ENCODE results near the gene HPSE2. TPM values are rescaled to one million over a fixed set of nuclear protein-coding genes. Genes with fewer than 3 reads are reported as not detected.

HPSE2 gene
- total RNA-seq, 1 experiment from 2014 or later = not detected

GRCh38 chr10:98694014-98694413 lies 541.6 kb downstream of the HPSE2 start:
- Mint-ChIP-seq H3K36me3 (ENCODE audit: insufficient read depth, unreplicated experiment) (no peaks in the 10 kb centered on the region), H3K27ac (ENCODE audit: unreplicated experiment) (no peak overlapping the region), H3K9me3 (ENCODE audit: unreplicated experiment) (peaks cover 6% of the 10 kb centered on the region), H3K27me3 (ENCODE audit: insufficient read depth, unreplicated experiment) (peaks cover 15% of the 10 kb centered on the region), H3K4me1 (ENCODE audit: low read depth, unreplicated experiment) (no peaks in the 10 kb centered on the region), H3K4me3 (ENCODE audit: unreplicated experiment) (no peak overlapping the region)
- no TSS peak for BruUV-seq (replicated peaks)
- POLR2A ChIA-PET = no interaction called here
- no peak for DNase-seq
- H3K9me3 ChIP-seq = no peaks in the 10 kb centered on the region
- no peaks in the 10 kb centered on the region for H3K4me1 ChIP-seq
- no peaks in the 10 kb centered on the region for H3K36me3 ChIP-seq (ENCODE audit: control insufficient read depth, insufficient read depth, low read length)
- no peak overlapping the region for H3K4me3 ChIP-seq (ENCODE audit: low read depth, low read length)
- TF ChIP-seq CTCF (IDR thresholded peaks at IDR 0.05; ENCODE audit: insufficient read depth in 1 of 2, low read depth in 1 of 2, low read length in 1 of 2, severe bottlenecking in 1 of 2, unreplicated experiment in 1 of 2) = no peak
- H3K27me3 ChIP-seq (replicated peaks; ENCODE audit: control insufficient read depth, insufficient read depth, low read length) = no peaks in the 10 kb centered on the region
- intact Hi-C loops (cut with micrococcal nuclease; ENCODE audit: unreplicated experiment) = no loop called here
- CTCF ChIA-PET = no interaction called here

GRCh38 chr10:98687685-98688084 lies 548.0 kb downstream of the HPSE2 start:
- no TSS peak for BruUV-seq (replicated peaks)
- no peaks in the 10 kb centered on the region for H3K36me3 ChIP-seq (ENCODE audit: control insufficient read depth, insufficient read depth, low read length)
- Mint-ChIP-seq H3K4me3 (ENCODE audit: unreplicated experiment) (no peak overlapping the region), H3K36me3 (ENCODE audit: insufficient read depth, unreplicated experiment) (no peaks in the 10 kb centered on the region), H3K27ac (ENCODE audit: unreplicated experiment) (no peak overlapping the region), H3K27me3 (ENCODE audit: insufficient read depth, unreplicated experiment) (peaks cover 3% of the 10 kb centered on the region), H3K9me3 (ENCODE audit: unreplicated experiment) (peaks cover 27% of the 10 kb centered on the region), H3K4me1 (ENCODE audit: low read depth, unreplicated experiment) (peaks cover 8% of the 10 kb centered on the region)
- H3K4me3 ChIP-seq (ENCODE audit: low read depth, low read length) = no peak overlapping the region
- H3K4me1 ChIP-seq = 0 out of 2 replicates have a peak, but pooled peaks cover 4% of the 10 kb centered on the region
- TF ChIP-seq CTCF (IDR thresholded peaks at IDR 0.05; ENCODE audit: insufficient read depth in 1 of 2, low read depth in 1 of 2, low read length in 1 of 2, severe bottlenecking in 1 of 2, unreplicated experiment in 1 of 2) = no peak
- H3K9me3 ChIP-seq = peaks cover 6% of the 10 kb centered on the region
- CTCF ChIA-PET = no interaction called here
- intact Hi-C loops (cut with micrococcal nuclease; ENCODE audit: unreplicated experiment) = no loop called here
- POLR2A ChIA-PET = no interaction called here
- H3K27me3 ChIP-seq (replicated peaks; ENCODE audit: control insufficient read depth, insufficient read depth, low read length) = no peaks in the 10 kb centered on the region
- DNase-seq = no peak

- peaks cover 24% of the 10 kb centered on the region for H3K9me3 Mint-ChIP-seq (ENCODE audit: unreplicated experiment)
- no peak overlapping the region for H3K4me3 Mint-ChIP-seq (ENCODE audit: unreplicated experiment)
- no peak for DNase-seq
- no peaks in the 10 kb centered on the region for H3K27me3 ChIP-seq (replicated peaks; ENCODE audit: control insufficient read depth, insufficient read depth, low read length)
- peaks cover 8% of the 10 kb centered on the region for H3K27me3 Mint-ChIP-seq (ENCODE audit: insufficient read depth, unreplicated experiment)
- H3K4me1 ChIP-seq = 0 out of 2 replicates have a peak, but pooled peaks cover 4% of the 10 kb centered on the region
- ChIA-PET CTCF (interaction anchor here (1.0 kb wide), 1 partner anchor 217 kb away, joined by 3 read pairs; no protein-coding TSS in a partner anchor), POLR2A (no interaction called here)
- H3K4me1 Mint-ChIP-seq (ENCODE audit: low read depth, unreplicated experiment) = peaks cover 8% of the 10 kb centered on the region
- peaks cover 6% of the 10 kb centered on the region for H3K9me3 ChIP-seq
- TF ChIP-seq CTCF (IDR thresholded peaks at IDR 0.05; ENCODE audit: insufficient read depth in 1 of 2, low read depth in 1 of 2, low read length in 1 of 2, severe bottlenecking in 1 of 2, unreplicated experiment in 1 of 2) = no peak
- no peaks in the 10 kb centered on the region for H3K36me3 Mint-ChIP-seq (ENCODE audit: insufficient read depth, unreplicated experiment)
- no peak overlapping the region for H3K27ac Mint-ChIP-seq (ENCODE audit: unreplicated experiment)
- no peak overlapping the region for H3K4me3 ChIP-seq (ENCODE audit: low read depth, low read length)
- no TSS peak for BruUV-seq (replicated peaks)
- H3K36me3 ChIP-seq (ENCODE audit: control insufficient read depth, insufficient read depth, low read length) = no peaks in the 10 kb centered on the region
- intact Hi-C loops (cut with micrococcal nuclease; ENCODE audit: unreplicated experiment) = no loop called here
These were observed 551.4 kb downstream of the HPSE2 start for GRCh38 chr10:98684019-98684899.

All from Caco-2 (cell line).